OCI-LY3 (cell line): ENCODE results near the gene ZC3H11A.

Experiments used
- CTCF ChIP-seq: fragments of 200-600, 300-600 bp; sonication (generic); IDR thresholded peaks from 2 replicates; pipeline ENCODE4 v1.5.1; 2014; ENCODE audit warnings: antibody characterized with exemption, low read length, low read depth
- EZH2phosphoT487 ChIP-seq: fragments of 200-600 bp; shearing (Covaris generic); IDR thresholded peaks from 2 replicates; pipeline ENCODE4 v1.6.1; 2018; ENCODE audit warnings: antibody characterized with exemption, mixed run types, low read depth

GRCh38 chr1:203789966-203790365 lies 5.5 kb upstream of the ZC3H11A start:
- TF ChIP-seq CTCF (no peak), EZH2phosphoT487 (no peak)
